CD4-positive, alpha-beta T cell treated with Interleukin-21 for 1 hour (primary cell): ENCODE results near the gene ZXDC.

Experiments used
- DNase-seq: peaks from one replicate; pipeline ENCODE4 v3.0.0-alpha.2; 2020

Gene ZXDC

GRCh38 chr3:126511291-126511690 is 35.6 kb upstream of the ZXDC start:
- DNase-seq: no peak

GRCh38 chr3:126510308-126510910 is 34.7 kb upstream of the ZXDC start:
- no peak for DNase-seq

- no peak for DNase-seq
Observed at GRCh38 chr3:126509597-126510307, 34.1 kb upstream of the ZXDC start.

GRCh38 chr3:126508564-126508964 is 32.9 kb upstream of the ZXDC start:
- no peak for DNase-seq

GRCh38 chr3:126507886-126508285 is 32.2 kb upstream of the ZXDC start:
- DNase-seq: no peak

- DNase-seq: no peak
Observed at GRCh38 chr3:126503701-126504100, 28.0 kb upstream of the ZXDC start.

GRCh38 chr3:126502656-126503055 is 27.0 kb upstream of the ZXDC start:
- no peak for DNase-seq

- DNase-seq: no peak
Observed at GRCh38 chr3:126501736-126502135, 26.0 kb upstream of the ZXDC start.

GRCh38 chr3:126501054-126501453 is 25.4 kb upstream of the ZXDC start:
- no peak for DNase-seq

GRCh38 chr3:126500016-126500415 is 24.3 kb upstream of the ZXDC start:
- no peak for DNase-seq

- DNase-seq: no peak
Observed at GRCh38 chr3:126499401-126499800, 23.7 kb upstream of the ZXDC start.

- no peak for DNase-seq
Observed at GRCh38 chr3:126498929-126499328, 23.2 kb upstream of the ZXDC start.

- DNase-seq: no peak
Observed at GRCh38 chr3:126498461-126498860, 22.8 kb upstream of the ZXDC start.

- no peak for DNase-seq
Observed at GRCh38 chr3:126497956-126498355, 22.3 kb upstream of the ZXDC start.

GRCh38 chr3:126496894-126497850 is 21.5 kb upstream of the ZXDC start:
- DNase-seq: no peak

GRCh38 chr3:126495786-126496185 is 20.1 kb upstream of the ZXDC start:
- no peak for DNase-seq

GRCh38 chr3:126494970-126495230 is 19.2 kb upstream of the ZXDC start:
- DNase-seq: no peak

GRCh38 chr3:126494204-126494969 is 18.7 kb upstream of the ZXDC start:
- no peak for DNase-seq

- no peak for DNase-seq
Observed at GRCh38 chr3:126493739-126494138, 18.0 kb upstream of the ZXDC start.

GRCh38 chr3:126493051-126493450 is 17.4 kb upstream of the ZXDC start:
- DNase-seq: no peak

- DNase-seq: no peak
Observed at GRCh38 chr3:126491221-126492013, 15.7 kb upstream of the ZXDC start.

- DNase-seq: no peak
Observed at GRCh38 chr3:126490619-126491018, 14.9 kb upstream of the ZXDC start.
